Panc1 (cell line): ENCODE results near the gene LETM1. TPM values are rescaled to one million over a fixed set of nuclear protein-coding genes. Genes with fewer than 3 reads are reported as not detected.

Experiments used
- ATAC-seq: fragments of 200-7000 bp; cut with Tn5 transposase; 2 replicates; pipeline ENCODE4 v1.9.1; 2020; ENCODE audit warnings: mild to moderate bottlenecking, moderate library complexity
- BruUV-seq: library from RNA; stranded (reverse); fragments of 400-500 nt; replicated peaks from 2 replicates; lab custom pipeline; 2021; lab: Mats Ljungman, UMichigan
- CTCF ChIA-PET: fragments of 300-600 bp; sonication (Branson Sonifier 250); formaldehyde crosslinking; loops from one replicate; lab custom pipeline; 2022; ENCODE audit warnings: antibody characterized with exemption; lab: Charles Lee
- POLR2A ChIA-PET: fragments of 300-600 bp; sonication (Branson Sonifier 250); formaldehyde crosslinking; loops from one replicate; lab custom pipeline; 2022; ENCODE audit warnings: antibody characterized with exemption; lab: Charles Lee
- DNase-seq: peaks from one replicate; pipeline ENCODE4 v3.0.0-alpha.2; 2010; ENCODE audit warnings: low read depth, low spot score
- H3K27ac ChIP-seq: 2 replicates; pipeline ENCODE4 v1.5.1; 2011; ENCODE audit warnings: mild to moderate bottlenecking, low read length, inconsistent platforms
- H3K27me3 ChIP-seq: fragments of 200-500 bp; sonication (Bioruptor generic); 2 replicates; pipeline ENCODE4 v1.6.0; 2014; ENCODE audit warnings: low read length, inconsistent platforms; ENCODE audit not compliant: control insufficient read depth, insufficient read depth
- H3K36me3 ChIP-seq: fragments of 200-500 bp; sonication (Bioruptor generic); 2 replicates; pipeline ENCODE4 v1.5.1; 2014; ENCODE audit warnings: inconsistent platforms, mild to moderate bottlenecking, low read length, moderate library complexity; ENCODE audit not compliant: control insufficient read depth, insufficient read depth
- H3K4me1 ChIP-seq: 2 replicates; pipeline ENCODE4 v1.5.1; 2011; ENCODE audit warnings: inconsistent platforms, mild to moderate bottlenecking, low read length, moderate library complexity; ENCODE audit not compliant: control insufficient read depth, insufficient read depth
- H3K4me3 ChIP-seq, 2 experiments: 2 replicates each; pipeline ENCODE4 v1.5.1; 2011 to 2012; ENCODE audit warnings: low read depth in 2 of 2, low read length in 2 of 2, mild to moderate bottlenecking in 2 of 2, inconsistent platforms in 1 of 2, moderate library complexity in 1 of 2
- H3K9me3 ChIP-seq: fragments of 200-500 bp; sonication (Bioruptor generic); 2 replicates; pipeline ENCODE4 v1.5.1; 2014; ENCODE audit warnings: low read depth, mild to moderate bottlenecking, inconsistent platforms, low read length, moderate library complexity; ENCODE audit not compliant: control insufficient read depth, insufficient read depth
- CTCF ChIP-seq: fragments of 450-650 bp; IDR thresholded peaks from 2 replicates; pipeline ENCODE4 v1.5.1; 2017; ENCODE audit warnings: mild to moderate bottlenecking
- POLR2AphosphoS5 ChIP-seq: IDR thresholded peaks from 2 replicates; pipeline ENCODE4 v1.6.1; 2012; ENCODE audit warnings: mild to moderate bottlenecking, low read depth, low read length, moderate library complexity
- REST ChIP-seq, 2 experiments: IDR thresholded peaks; 2 replicates each; pipeline ENCODE4 v1.6.1; 2011 to 2012; ENCODE audit warnings: low read depth in 2 of 2, control low read depth in 1 of 2, low read length in 1 of 2, mild to moderate bottlenecking in 1 of 2, moderate library complexity in 1 of 2; ENCODE audit not compliant: insufficient read depth in 1 of 2
- SIN3A ChIP-seq: IDR thresholded peaks from 2 replicates; pipeline ENCODE4 v1.6.1; 2012; ENCODE audit warnings: low read depth, mild to moderate bottlenecking, low read length, moderate library complexity, borderline replicate concordance; ENCODE audit not compliant: insufficient read depth
- TCF7L2 ChIP-seq: IDR thresholded peaks from 2 replicates; pipeline ENCODE4 v1.6.1; 2011; ENCODE audit warnings: mild to moderate bottlenecking, low read depth, low read length, inconsistent platforms
- in situ Hi-C: cut with HindIII; loops from 2 replicates; pipeline ENCODE4 v1.10.0; 2016; ENCODE audit warnings: low sequenced_read_pairs, low pct_unique_long_range_greater_than_20kb
- intact Hi-C: fragments of 100-400 bp; cut with micrococcal nuclease; formaldehyde crosslinking; loops from one replicate; pipeline ENCODE4 v1.10.0; 2022; ENCODE audit not compliant: unreplicated experiment
- total RNA-seq: library from RNA; stranded (reverse); gene quantifications from one replicate; pipeline ENCODE4 v1.2.1, GENCODE V29; 2021; ENCODE audit not compliant: unreplicated experiment

LETM1 gene
- total RNA-seq, 1 experiment from 2014 or later, result 67.6 TPM

GRCh38 chr4:1819284-1819683 is 36.7 kb downstream of the LETM1 start:
- ChIA-PET POLR2A (no interaction called here), CTCF (no interaction called here)
- DNase-seq (no peak), ATAC-seq (no peak)
- no peaks in the 10 kb centered on the region for H3K9me3 ChIP-seq
- BruUV-seq, result no TSS peak
- H3K4me3 ChIP-seq, result no peak overlapping the region
- in situ Hi-C loops, result no loop called here
- no peaks in the 10 kb centered on the region for H3K4me1 ChIP-seq
- peaks cover 3% of the 10 kb centered on the region; the same call in 1 of the 2 replicates for H3K36me3 ChIP-seq
- no peak overlapping the region for H3K27ac ChIP-seq
- TF ChIP-seq CTCF (no peak), REST (IDR thresholded peaks at IDR 0.05; ENCODE audit: insufficient read depth in 1 of 2, low read depth in 2 of 2, low read length in 1 of 2) (no peak), POLR2AphosphoS5 (no peak), SIN3A (no peak), TCF7L2 (no peak)
- intact Hi-C loops, result no loop called here
- H3K27me3 ChIP-seq, result no peaks in the 10 kb centered on the region

GRCh38 chr4:1815997-1816860 is 39.7 kb downstream of the LETM1 start:
- Histone ChIP-seq H3K9me3 (no peaks in the 10 kb centered on the region), H3K27ac (no peak overlapping the region), H3K36me3 (peaks cover 3% of the 10 kb centered on the region; the same call in 1 of the 2 replicates), H3K27me3 (no peaks in the 10 kb centered on the region), H3K4me3 (no peak overlapping the region), H3K4me1 (no peaks in the 10 kb centered on the region)
- ChIA-PET CTCF (no interaction called here), POLR2A (no interaction called here)
- intact Hi-C loops, result no loop called here
- TF ChIP-seq CTCF, result no peak
- TF ChIP-seq SIN3A, result no peak
- TF ChIP-seq REST (IDR thresholded peaks at IDR 0.05; ENCODE audit: insufficient read depth in 1 of 2, low read depth in 2 of 2, low read length in 1 of 2), result no peak
- TF ChIP-seq POLR2AphosphoS5, result no peak
- TF ChIP-seq TCF7L2, result no peak
- no peak for ATAC-seq
- no TSS peak for BruUV-seq
- no peak for DNase-seq
- in situ Hi-C loops, result no loop called here
